ENCODE data around the gene RAN.
"Not testable (repeated sequence)": the region's sequence is repeated elsewhere in the genome, so short reads cannot be mapped to it uniquely, and the experiment has no call there.

GRCh38 chr12:130904936-130905455 is 33.1 kb downstream of the RAN start:
- not testable (repeated sequence) for TF ChIP-seq CTCF, POLR2A (IDR thresholded peaks at IDR 0.05)
